BLaER1 (cell line): ENCODE measurements around the gene BEX4.
"Not testable (repeated sequence)": the region's sequence is repeated elsewhere in the genome, so short reads cannot be mapped to it uniquely, and the experiment has no call there.

Experiments
- H3K27ac ChIP-seq: shearing (Covaris generic); formaldehyde crosslinking; 2 replicates; pipeline ENCODE4 v1.8.1; 2022
- H3K27me3 ChIP-seq: shearing (Covaris generic); formaldehyde crosslinking; 2 replicates; pipeline ENCODE4 v1.8.1; 2022
- H3K36me3 ChIP-seq: shearing (Covaris generic); formaldehyde crosslinking; 2 replicates; pipeline ENCODE4 v1.8.1; 2022
- H3K4me1 ChIP-seq: shearing (Covaris generic); formaldehyde crosslinking; 2 replicates; pipeline ENCODE4 v1.8.1; 2022
- H3K4me2 ChIP-seq: shearing (Covaris generic); formaldehyde crosslinking; 2 replicates; pipeline ENCODE4 v1.8.1; 2022
- H3K4me3 ChIP-seq: shearing (Covaris generic); formaldehyde crosslinking; 2 replicates; pipeline ENCODE4 v1.8.1; 2022
- H3K9ac ChIP-seq: shearing (Covaris generic); formaldehyde crosslinking; 2 replicates; pipeline ENCODE4 v1.8.1; 2022
- H3K9me3 ChIP-seq: shearing (Covaris generic); formaldehyde crosslinking; 2 replicates; pipeline ENCODE4 v1.8.1; 2022
- H4K20me1 ChIP-seq: shearing (Covaris generic); formaldehyde crosslinking; 2 replicates; pipeline ENCODE4 v1.8.1; 2022
- Cebpa-rat ChIP-seq: shearing (Covaris generic); IDR thresholded peaks from 2 replicates; pipeline ENCODE4 v1.8.1; 2022

The BEX4 gene, protein sequence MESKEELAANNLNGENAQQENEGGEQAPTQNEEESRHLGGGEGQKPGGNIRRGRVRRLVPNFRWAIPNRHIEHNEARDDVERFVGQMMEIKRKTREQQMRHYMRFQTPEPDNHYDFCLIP

DNA sequence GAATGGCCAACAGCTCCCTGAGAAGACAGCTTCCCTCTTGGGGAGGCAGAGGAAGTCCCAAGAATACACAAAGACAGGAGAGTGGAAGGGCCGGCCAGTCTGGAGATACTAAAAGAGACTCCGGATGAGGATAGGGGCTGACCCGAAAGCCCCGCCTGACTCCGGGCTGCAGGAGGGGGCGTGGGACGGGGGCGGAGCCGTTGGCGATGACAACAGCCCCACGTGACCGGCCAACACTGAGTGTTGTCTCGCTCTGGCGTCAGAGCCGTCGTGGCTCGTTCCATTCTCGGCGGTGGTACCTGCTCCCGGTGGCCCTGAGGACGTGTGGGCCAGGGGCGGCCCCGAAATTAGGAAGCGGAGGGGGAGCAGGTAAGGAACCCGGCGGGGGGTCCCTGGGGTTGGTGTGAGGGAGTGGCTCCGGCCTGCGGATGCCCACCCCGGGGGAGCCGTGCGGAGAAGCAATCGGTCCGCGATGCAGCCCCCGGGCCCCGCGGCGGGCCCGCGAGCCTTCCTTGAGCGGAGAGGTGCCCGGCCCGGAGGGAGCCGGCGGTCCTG lies at the start of gene BEX4:
Gene BEX4, plus strand, starts transcription at position 239 of the 555 bp plus-strand sequence. CDS start 1,046 bp downstream, outside the sequence.
- Histone ChIP-seq H3K4me1 (0 out of 2 replicates have a peak, but pooled peaks cover 6% of the 10 kb centered on the region), H4K20me1 (no peaks in the 10 kb centered on the region), H3K9ac (peak within 1 kb of the TSS; percentile 87), H3K36me3 (no peaks in the 10 kb centered on the region), H3K9me3 (no peaks in the 10 kb centered on the region), H3K4me3 (peak within 1 kb of the TSS; percentile 76), H3K4me2 (peak within 1 kb of the TSS; percentile 63), H3K27ac (peak within 1 kb of the TSS; percentile 89), H3K27me3 (no peaks in the 10 kb centered on the region)
- TF ChIP-seq Cebpa-rat, result no peak

DNA sequence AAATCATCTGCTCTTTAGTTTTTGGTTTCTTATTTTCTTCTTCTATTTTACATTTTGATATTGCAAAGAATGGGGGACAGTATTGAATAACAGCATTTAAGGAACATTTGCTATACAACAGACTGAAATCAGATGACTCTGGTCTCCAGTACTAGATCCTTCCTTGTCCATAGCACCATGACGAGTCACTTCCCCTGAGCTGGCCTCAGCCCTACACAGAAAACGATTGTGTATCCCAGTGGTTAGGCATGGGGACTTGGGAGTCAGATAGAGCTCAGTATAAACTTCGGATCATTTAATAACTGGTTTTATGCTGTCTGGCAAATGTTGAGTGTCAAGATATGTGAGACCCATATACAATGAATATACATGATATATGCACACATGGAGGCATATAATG lies 44.7 kb upstream of the BEX4 start:
- Histone ChIP-seq H3K27me3 (no peaks in the 10 kb centered on the region), H3K27ac (no peak overlapping the region), H3K9ac (no peak overlapping the region), H3K36me3 (no peaks in the 10 kb centered on the region), H4K20me1 (no peaks in the 10 kb centered on the region), H3K4me3 (no peak overlapping the region), H3K4me1 (no peaks in the 10 kb centered on the region), H3K9me3 (no peaks in the 10 kb centered on the region), H3K4me2 (no peak overlapping the region)
- no peak for TF ChIP-seq Cebpa-rat

DNA sequence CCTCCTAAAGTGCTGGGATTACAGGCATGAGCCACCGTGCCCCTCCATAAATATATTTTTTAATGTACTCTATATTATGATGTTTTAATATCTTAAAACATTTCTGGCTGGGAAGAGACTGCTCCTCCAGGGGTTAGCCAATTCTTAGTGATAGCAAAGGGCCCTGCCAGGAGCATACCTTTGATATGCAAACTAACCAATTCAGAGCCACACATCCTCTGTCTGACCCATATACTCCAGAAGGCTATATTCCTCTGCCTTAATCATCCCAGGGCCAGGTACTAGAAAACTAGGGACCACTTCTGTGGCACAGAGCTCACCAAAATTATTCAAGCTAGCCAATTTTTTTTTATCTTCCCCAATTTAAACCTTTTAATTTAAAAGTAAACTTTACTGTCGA lies 43.6 kb upstream of the BEX4 start:
- no peaks in the 10 kb centered on the region for H4K20me1 ChIP-seq
- no peaks in the 10 kb centered on the region for H3K9me3 ChIP-seq
- no peak for TF ChIP-seq Cebpa-rat
- no peaks in the 10 kb centered on the region for H3K27me3 ChIP-seq
- H3K4me3 ChIP-seq, result no peak overlapping the region
- H3K36me3 ChIP-seq, result no peaks in the 10 kb centered on the region
- H3K9ac ChIP-seq, result no peak overlapping the region
- H3K4me1 ChIP-seq, result no peaks in the 10 kb centered on the region
- H3K4me2 ChIP-seq, result no peak overlapping the region
- no peak overlapping the region for H3K27ac ChIP-seq

DNA sequence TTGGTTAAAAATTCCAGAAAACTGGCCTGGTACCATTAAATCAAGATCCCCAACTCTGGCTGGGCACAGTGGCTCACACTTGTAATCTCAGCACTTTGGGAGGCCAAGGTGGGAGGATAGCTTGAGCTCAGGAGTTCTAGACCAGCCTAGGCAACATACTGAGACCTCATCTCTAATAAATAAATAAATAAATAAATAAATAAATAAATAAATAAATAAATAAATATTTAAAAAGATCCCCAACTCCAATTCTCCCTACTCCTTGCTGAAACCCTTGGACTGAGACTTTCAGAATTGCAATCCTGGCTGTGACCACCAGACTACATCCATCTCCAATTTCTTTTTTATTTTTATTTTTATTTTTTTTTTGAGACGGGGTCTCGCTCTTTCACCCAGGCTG lies 39.7 kb upstream of the BEX4 start:
- H3K4me2 ChIP-seq, H3K27ac ChIP-seq, H4K20me1 ChIP-seq, H3K9ac ChIP-seq, H3K4me3 ChIP-seq, H3K4me1 ChIP-seq, H3K36me3 ChIP-seq, H3K9me3 ChIP-seq, H3K27me3 ChIP-seq: not testable (repeated sequence)

DNA sequence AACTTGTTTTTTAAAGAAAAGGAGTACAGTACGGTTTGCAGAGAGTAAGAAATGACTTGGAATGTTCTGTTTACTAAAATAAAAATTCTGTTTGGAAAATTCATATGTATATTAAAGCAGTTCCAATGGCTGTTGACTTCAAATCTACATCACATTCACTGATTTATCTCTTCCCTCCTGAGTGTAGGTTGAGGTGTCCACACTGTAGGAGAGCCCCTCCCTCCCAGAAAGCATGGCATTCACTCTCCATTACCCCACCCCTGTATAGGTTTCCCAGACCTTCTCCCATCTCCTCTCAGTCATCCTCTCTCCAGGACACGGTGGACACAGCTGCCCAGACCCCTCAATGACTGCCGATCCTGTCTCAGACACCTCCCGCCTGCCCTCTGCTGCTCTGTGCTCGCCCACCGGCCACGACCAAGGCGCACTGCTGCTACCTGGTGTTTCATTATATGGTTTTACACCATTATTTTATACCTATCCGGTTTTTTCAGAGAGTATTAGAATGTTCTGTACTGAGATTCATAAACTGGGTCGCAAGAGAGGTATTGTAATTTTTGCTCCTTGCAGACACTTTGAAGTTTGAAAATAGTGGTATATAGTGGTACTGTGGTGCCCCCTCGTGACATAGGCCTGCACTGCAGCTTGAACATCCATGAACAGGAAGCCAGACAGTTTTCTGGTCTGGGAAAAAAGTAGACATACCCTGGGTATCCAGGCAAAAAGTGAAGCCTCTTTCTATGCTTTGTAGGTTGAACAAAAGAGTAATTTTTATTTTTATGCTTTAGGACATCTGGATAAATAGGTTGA lies 38.8 kb upstream of the BEX4 start:
- no peak overlapping the region for H3K9ac ChIP-seq

DNA sequence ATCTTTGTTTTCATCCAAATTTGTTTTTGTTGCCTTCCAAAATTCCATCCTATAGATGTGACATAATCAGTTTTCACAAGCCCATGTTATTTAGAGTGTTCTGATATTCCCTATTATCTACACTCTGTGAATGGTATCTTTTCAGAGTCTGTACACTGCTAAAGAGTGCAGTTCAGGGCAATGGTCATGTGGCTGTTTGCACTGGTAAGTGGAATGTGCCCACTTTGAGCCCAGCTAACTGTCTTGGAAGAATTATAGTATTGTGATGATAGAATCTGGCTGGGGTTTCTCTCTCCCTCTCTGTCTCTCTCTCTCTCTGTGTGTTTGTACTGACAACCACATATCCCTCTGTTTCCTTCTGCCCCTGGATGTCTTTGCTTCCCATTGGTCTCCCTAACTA lies 37.4 kb upstream of the BEX4 start:
- Histone ChIP-seq H3K36me3 (no peaks in the 10 kb centered on the region), H3K4me1 (no peaks in the 10 kb centered on the region), H3K27ac (no peak overlapping the region), H4K20me1 (no peaks in the 10 kb centered on the region), H3K9ac (no peak overlapping the region), H3K4me2 (no peak overlapping the region), H3K9me3 (no peaks in the 10 kb centered on the region), H3K27me3 (0 out of 2 replicates have a peak, but pooled peaks cover 7% of the 10 kb centered on the region), H3K4me3 (no peak overlapping the region)
- no peak for TF ChIP-seq Cebpa-rat

More for the DNA sequence above, 38.8 kb upstream of the BEX4 start:
- no peak overlapping the region for H3K4me3 ChIP-seq
- peak overlapping the region; percentile 53 for H3K4me2 ChIP-seq
- no peak overlapping the region for H3K27ac ChIP-seq
- H3K4me1 ChIP-seq, result no peaks in the 10 kb centered on the region
- H4K20me1 ChIP-seq, result no peaks in the 10 kb centered on the region
- no peak for TF ChIP-seq Cebpa-rat
- no peaks in the 10 kb centered on the region for H3K36me3 ChIP-seq
- H3K27me3 ChIP-seq, result 0 out of 2 replicates have a peak, but pooled peaks cover 7% of the 10 kb centered on the region
- no peaks in the 10 kb centered on the region for H3K9me3 ChIP-seq

DNA sequence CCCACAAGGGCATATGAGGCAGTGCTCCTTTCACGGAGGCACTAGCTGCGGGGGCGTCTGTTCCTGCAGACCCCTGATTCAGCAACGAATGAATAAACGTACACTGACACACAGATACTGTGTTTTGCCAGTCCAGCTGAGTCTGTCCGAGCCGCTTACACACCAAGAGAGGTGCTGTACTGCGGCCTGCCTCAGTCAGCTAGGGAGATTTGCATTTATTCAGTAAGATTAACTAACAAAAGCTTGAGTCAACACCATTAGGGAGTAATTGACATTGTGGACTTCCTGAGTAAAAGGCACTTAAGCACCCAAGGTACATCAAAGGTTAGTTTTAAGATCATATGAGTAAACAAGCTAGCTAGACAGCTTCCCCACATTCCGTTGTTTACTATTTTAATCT lies 31.0 kb upstream of the BEX4 start:
- Histone ChIP-seq H3K9ac (no peak overlapping the region), H3K4me1 (no peaks in the 10 kb centered on the region), H4K20me1 (no peaks in the 10 kb centered on the region), H3K4me3 (no peak overlapping the region), H3K4me2 (no peak overlapping the region), H3K36me3 (no peaks in the 10 kb centered on the region), H3K9me3 (no peaks in the 10 kb centered on the region), H3K27ac (no peak overlapping the region), H3K27me3 (peaks cover 7% of the 10 kb centered on the region; the same call in 1 of the 2 replicates)
- no peak for TF ChIP-seq Cebpa-rat

DNA sequence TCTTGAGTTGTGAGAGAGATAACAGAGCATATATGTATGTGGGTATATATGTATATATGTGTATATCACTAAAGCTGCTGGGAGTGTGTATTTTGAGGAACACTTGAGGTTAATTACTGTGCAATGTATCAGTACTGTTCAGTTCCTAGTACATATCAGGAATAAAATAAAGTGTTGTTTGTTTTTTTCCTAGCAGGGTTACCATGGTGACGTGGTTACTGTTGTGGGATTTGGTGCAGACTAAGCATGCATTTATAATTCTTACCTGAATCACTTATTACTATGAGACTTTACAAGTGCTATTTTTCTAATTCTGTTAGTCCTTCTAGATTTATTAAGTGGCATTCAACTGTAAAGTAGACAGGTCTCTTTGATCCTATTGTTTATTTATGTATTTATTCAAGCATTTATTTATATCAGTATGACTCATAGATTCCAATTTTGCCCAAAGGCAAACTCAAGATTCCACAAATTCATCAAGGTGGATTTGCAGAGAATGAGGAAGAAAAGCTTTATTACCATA lies 26.9 kb upstream of the BEX4 start:
- Histone ChIP-seq H4K20me1 (no peaks in the 10 kb centered on the region), H3K9me3 (no peaks in the 10 kb centered on the region), H3K4me2 (no peak overlapping the region), H3K27ac (no peak overlapping the region), H3K4me1 (no peaks in the 10 kb centered on the region), H3K27me3 (no peaks in the 10 kb centered on the region; the same call in 1 of the 2 replicates), H3K4me3 (no peak overlapping the region), H3K9ac (no peak overlapping the region), H3K36me3 (no peaks in the 10 kb centered on the region)
- TF ChIP-seq Cebpa-rat, result no peak

DNA sequence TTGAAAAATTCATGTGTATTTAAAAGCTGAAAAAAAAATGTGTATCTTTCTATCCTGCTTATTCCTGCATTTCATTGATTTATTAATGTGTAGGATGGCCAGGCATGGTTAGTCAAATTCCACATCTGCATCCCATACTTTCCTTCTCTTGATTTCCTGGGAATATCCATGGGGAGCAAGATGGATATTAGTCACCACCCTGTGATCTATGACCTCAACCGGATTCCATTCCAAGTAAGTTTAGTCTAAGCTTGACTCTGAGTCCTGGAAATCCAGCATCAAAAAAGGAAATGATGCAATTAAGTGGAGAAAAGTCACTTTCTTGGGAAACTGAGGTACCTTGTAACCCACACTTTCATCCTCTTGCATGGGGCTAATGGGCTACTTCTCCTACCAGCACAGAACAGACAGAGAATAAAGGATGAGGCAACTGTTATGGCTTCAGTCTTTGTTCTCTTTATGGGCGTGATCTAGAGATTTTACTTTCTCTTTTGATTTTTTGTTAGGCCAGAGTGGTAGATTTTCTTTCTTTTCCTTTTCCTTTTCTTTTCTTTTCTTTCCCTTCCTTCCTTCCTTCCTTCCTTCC lies 17.1 kb upstream of the BEX4 start:
- Histone ChIP-seq H3K27ac (no peak overlapping the region), H3K9me3 (no peaks in the 10 kb centered on the region), H3K4me3 (no peak overlapping the region), H3K4me2 (no peak overlapping the region), H3K27me3 (no peaks in the 10 kb centered on the region), H3K36me3 (no peaks in the 10 kb centered on the region), H4K20me1 (no peaks in the 10 kb centered on the region), H3K9ac (no peak overlapping the region), H3K4me1 (no peaks in the 10 kb centered on the region)
- no peak for TF ChIP-seq Cebpa-rat

DNA sequence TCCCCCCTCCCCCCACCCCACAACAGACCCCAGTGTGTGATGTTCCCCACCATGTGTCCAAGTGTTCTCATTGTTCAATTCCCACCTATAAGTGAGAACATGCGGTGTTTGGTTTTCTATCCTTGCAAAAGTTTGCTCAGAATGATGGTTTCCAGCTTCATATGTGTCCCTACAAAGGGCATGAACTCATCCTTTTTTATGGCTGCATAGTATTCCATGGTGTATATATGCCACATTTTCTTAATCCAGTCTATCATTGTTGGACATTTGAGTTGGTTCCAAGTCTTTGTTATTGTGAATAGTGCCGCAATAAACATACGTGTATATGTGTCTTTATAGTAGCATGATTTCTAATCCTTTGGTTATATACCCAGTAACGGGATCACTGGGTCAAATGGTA lies 16.2 kb upstream of the BEX4 start:
- H3K27me3 ChIP-seq, H3K4me1 ChIP-seq, H4K20me1 ChIP-seq, H3K4me2 ChIP-seq, H3K4me3 ChIP-seq, H3K36me3 ChIP-seq, H3K27ac ChIP-seq, H3K9me3 ChIP-seq, H3K9ac ChIP-seq: not testable (repeated sequence)
